ENCODE results near the gene FAXC. TPM values are rescaled to one million over a fixed set of nuclear protein-coding genes. Genes with fewer than 3 reads are reported as not detected.
A peak's percentile ranks its signal among the peaks of the same experiment; 100 is the strongest.

FAXC gene
- total and polyA plus RNA-seq, 2 donors (not counting 3 experiments of a cell fraction or from before 2014, with no cell fraction given): 3.4 to 3.6 TPM

DNA sequence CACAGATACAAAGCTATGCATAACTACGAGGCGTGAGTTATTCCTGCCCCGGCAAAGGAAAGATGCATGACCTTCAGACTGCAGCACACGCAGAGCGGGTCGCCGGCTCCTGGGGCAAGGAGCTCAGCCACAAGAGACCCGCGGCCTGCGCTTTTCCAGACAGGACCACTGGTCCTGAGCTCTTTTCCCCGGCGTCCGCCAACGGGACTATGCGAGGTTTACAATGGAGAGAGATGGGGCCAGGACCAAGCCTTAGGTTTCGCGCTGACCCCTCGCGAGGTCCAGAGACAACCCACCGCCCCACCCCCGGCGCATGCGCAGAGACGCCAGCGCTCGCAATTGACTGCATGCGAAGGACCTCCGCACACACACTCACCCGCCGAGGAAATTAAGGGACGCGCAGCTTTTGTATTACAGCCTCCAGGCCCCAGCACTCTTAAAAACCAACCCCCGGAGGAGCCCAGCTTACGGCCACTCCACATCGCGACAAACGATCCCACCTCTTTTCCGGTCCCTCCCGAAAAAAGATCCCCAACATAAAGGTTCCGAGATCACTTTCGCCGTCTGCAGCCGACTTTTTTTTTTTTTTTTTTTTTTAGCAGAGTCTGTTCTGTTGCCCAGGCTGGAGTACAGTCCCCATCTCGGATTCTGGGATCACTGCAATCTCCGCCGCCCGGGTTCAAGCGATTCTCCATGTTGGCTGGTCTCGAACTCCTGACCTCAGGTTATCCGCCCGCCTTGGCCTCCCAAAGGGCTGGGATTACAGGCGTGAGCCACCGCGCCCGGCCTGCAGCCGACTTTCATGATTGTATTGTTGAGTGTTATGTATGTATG lies 44.4 kb upstream of the FAXC start, which contains the start of gene COQ3:
Gene COQ3, minus strand, starts transcription at position 498 of the 834 bp plus-strand sequence. Its CDS starts 16 bp downstream, at position 482.
- H3K9ac ChIP-seq (replicated peaks; ENCODE audit: extremely low read depth, insufficient read depth, low read length): peak within 1 kb of the TSS; percentile 94
- DNase-seq (ENCODE audit: low read depth, low spot score) (peak; percentile 85), FAIRE-seq (no peak)
- TF ChIP-seq, protein P1, sequence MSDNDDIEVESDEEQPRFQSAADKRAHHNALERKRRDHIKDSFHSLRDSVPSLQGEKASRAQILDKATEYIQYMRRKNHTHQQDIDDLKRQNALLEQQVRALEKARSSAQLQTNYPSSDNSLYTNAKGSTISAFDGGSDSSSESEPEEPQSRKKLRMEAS (IDR thresholded peaks at IDR 0.05; ENCODE audit: insufficient read depth, insufficient read length): no peak
- TF ChIP-seq POLR2A (IDR thresholded peaks at IDR 0.05; ENCODE audit: low read depth, low read length) (peak; percentile 73), MYC (IDR thresholded peaks at IDR 0.05; ENCODE audit: low read depth, low read length) (no peak), JUN (IDR thresholded peaks at IDR 0.05; ENCODE audit: borderline replicate concordance, insufficient read depth, insufficient read length, low read depth) (no peak), EZH2 (IDR thresholded peaks at IDR 0.05; ENCODE audit: borderline replicate concordance, low read depth, low read length, severe bottlenecking) (no peak), FOS (IDR thresholded peaks at IDR 0.05; ENCODE audit: borderline replicate concordance, insufficient read depth, low read length) (no peak), GATA2 (IDR thresholded peaks at IDR 0.05; ENCODE audit: insufficient read depth, insufficient read length, low read depth, low read length) (no peak), POLR2AphosphoS5 (IDR thresholded peaks at IDR 0.05; ENCODE audit: insufficient read depth, low read depth, low read length) (peak; percentile 57)
- TF ChIP-seq, protein P2, sequence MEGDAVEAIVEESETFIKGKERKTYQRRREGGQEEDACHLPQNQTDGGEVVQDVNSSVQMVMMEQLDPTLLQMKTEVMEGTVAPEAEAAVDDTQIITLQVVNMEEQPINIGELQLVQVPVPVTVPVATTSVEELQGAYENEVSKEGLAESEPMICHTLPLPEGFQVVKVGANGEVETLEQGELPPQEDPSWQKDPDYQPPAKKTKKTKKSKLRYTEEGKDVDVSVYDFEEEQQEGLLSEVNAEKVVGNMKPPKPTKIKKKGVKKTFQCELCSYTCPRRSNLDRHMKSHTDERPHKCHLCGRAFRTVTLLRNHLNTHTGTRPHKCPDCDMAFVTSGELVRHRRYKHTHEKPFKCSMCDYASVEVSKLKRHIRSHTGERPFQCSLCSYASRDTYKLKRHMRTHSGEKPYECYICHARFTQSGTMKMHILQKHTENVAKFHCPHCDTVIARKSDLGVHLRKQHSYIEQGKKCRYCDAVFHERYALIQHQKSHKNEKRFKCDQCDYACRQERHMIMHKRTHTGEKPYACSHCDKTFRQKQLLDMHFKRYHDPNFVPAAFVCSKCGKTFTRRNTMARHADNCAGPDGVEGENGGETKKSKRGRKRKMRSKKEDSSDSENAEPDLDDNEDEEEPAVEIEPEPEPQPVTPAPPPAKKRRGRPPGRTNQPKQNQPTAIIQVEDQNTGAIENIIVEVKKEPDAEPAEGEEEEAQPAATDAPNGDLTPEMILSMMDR (IDR thresholded peaks at IDR 0.05; ENCODE audit: extremely low read depth in 1 of 2, insufficient read depth in 1 of 2, low read depth in 1 of 2, low read length in 2 of 2): no peak
- H3K4me1 ChIP-seq (ENCODE audit: control insufficient read depth, extremely low read depth, insufficient read depth, low read length): peaks cover 5% of the 10 kb centered on the region
- no peaks in the 10 kb centered on the region for H3K9me1 ChIP-seq (replicated peaks; ENCODE audit: control insufficient read depth, extremely low read depth, insufficient read depth, low read length)
- peak within 1 kb of the TSS; percentile 81 for H3K27ac ChIP-seq (ENCODE audit: insufficient read depth, low read depth, low read length)
- ChIA-PET CTCF (interaction anchor here (0.7 to 4.3 kb wide), 13 partner anchors 9 to 174 kb away, joined by 3 to 30 read pairs (median 5); partner anchors contain the start of genes CCNC and PNISR), POLR2A (interaction anchor here (0.9 to 1.4 kb wide), 7 partner anchors 8 to 174 kb away, joined by 3 to 6 read pairs (median 3); partner anchors contain the start of gene CCNC)
- BruUV-seq (replicated peaks): TSS peak; percentile 64
- peak within 1 kb of the TSS; percentile 88 for H2AFZ ChIP-seq (ENCODE audit: low read depth, low read length)
- no peaks in the 10 kb centered on the region for H3K9me3 ChIP-seq (replicated peaks; ENCODE audit: control insufficient read depth, insufficient read depth, low read length)
- peak within 1 kb of the TSS; percentile 59 to 98 (median 84) for H3K4me3 ChIP-seq (replicated peaks in 1 of 3; ENCODE audit: insufficient read depth in 1 of 3, low read depth in 1 of 3, low read length in 3 of 3)
- intact Hi-C loops (cut with micrococcal nuclease) (loop anchor here (1.0 to 2.0 kb wide), 5 partner anchors 9 to 64 kb away; partner anchors contain the start of genes FAXC and PNISR), dilution Hi-C loops (cut with MboI; ENCODE audit: extremely low pct_ligation_motif_present, low sequenced_read_pairs) (no loop called here)
- no peaks in the 10 kb centered on the region for H3K36me3 ChIP-seq (ENCODE audit: control insufficient read depth in 2 of 2, extremely low read depth in 1 of 2, insufficient read depth in 2 of 2, low read length in 2 of 2)
- H3K4me2 ChIP-seq (ENCODE audit: insufficient read depth, low read length): peak within 1 kb of the TSS; percentile 86
- H4K20me1 ChIP-seq (replicated peaks; ENCODE audit: control insufficient read depth, extremely low read depth, insufficient read depth, low read length): no peaks in the 10 kb centered on the region
- H3K79me2 ChIP-seq (ENCODE audit: control insufficient read depth, insufficient read depth, low read length): no peaks in the 10 kb centered on the region
- H3K27me3 ChIP-seq (ENCODE audit: control insufficient read depth in 2 of 2, insufficient read depth in 2 of 2, low read length in 2 of 2): no peaks in the 10 kb centered on the region

All from endothelial cell of umbilical vein (primary cell).